Sciatic nerve (tissue), 2 donors: ENCODE data around the gene FGF7. TPM values are rescaled to one million over a fixed set of nuclear protein-coding genes. Genes with fewer than 3 reads are reported as not detected.
"Not testable (repeated sequence)": the region's sequence is repeated elsewhere in the genome, so short reads cannot be mapped to it uniquely, and the experiment has no call there.

Source experiments
- ATAC-seq: fragments of 200-7000 bp; cut with Tn5 transposase; one replicate; pipeline ENCODE4 v1.9.1; 2020; ENCODE audit warnings: mild to moderate bottlenecking, moderate library complexity
- DNase-seq: peaks from one replicate; pipeline ENCODE4 v3.0.0-alpha.2; 2020; ENCODE audit warnings: low spot score
- intact Hi-C: fragments of 100-400 bp; cut with DNase I; formaldehyde crosslinking; loops from one replicate; pipeline ENCODE4 v1.14.2; 2022
- total RNA-seq: library from RNA; stranded (reverse); fragmentation: NEBNext Ultra II Directional; extraction: Animal tissue kit (Norgen Biotek cat#: 25700); gene quantifications from one replicate; pipeline ENCODE4 v1.2.1, GENCODE V29; 2021
- donor health status: DM: no; HTN: no; CAD: no.
- donor health status: DM: no; HTN: no; CAD: no.

FGF7 gene
- total RNA-seq, 1 donor from 2014 or later = 239 TPM

GRCh38 chr15:49478021-49478420, 55.0 kb downstream of the FGF7 start:
- DNase-seq, ATAC-seq, intact Hi-C loops: not testable (repeated sequence)

GRCh38 chr15:49478982-49479381, 55.9 kb downstream of the FGF7 start:
- DNase-seq, ATAC-seq, intact Hi-C loops: not testable (repeated sequence)

- not testable (repeated sequence) for ATAC-seq, DNase-seq
- intact Hi-C loops = loop anchor here (10.0 kb wide), 1 partner anchor 51 kb away; no protein-coding TSS in a partner anchor
These were observed 62.4 kb downstream of the FGF7 start for GRCh38 chr15:49485401-49485800.

GRCh38 chr15:49490966-49491365, 67.9 kb downstream of the FGF7 start:
- ATAC-seq (no peak), DNase-seq (no peak)
- intact Hi-C loops = no loop called here

GRCh38 chr15:49492151-49492550, 69.1 kb downstream of the FGF7 start:
- intact Hi-C loops = no loop called here
- ATAC-seq (no peak), DNase-seq (no peak)

- ATAC-seq (peak; percentile 79), DNase-seq (no peak)
- intact Hi-C loops = no loop called here
These were observed 69.8 kb downstream of the FGF7 start for GRCh38 chr15:49492830-49493229.

DNA sequence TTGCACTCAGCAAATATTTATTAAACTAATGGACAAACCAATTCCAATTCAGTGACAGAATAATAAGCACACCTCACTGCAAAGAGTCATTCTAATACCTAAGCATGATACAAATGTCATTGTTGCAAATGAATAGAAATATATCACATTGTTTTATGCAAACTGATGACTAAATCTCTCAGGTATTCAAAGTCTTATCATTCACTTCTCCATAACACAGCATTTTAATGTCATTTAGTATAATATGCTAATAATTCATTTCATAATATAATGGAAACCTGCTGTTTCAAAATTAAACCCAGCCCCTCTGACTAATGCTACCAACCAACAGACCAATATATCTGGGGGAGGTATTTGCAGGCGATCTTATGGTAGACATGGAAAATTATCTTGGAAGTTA, 71.8 kb downstream of the FGF7 start:
- intact Hi-C loops = no loop called here
- ATAC-seq (no peak), DNase-seq (no peak)

GRCh38 chr15:49495993-49496753, 73.1 kb downstream of the FGF7 start:
- ATAC-seq = no peak
- intact Hi-C loops = no loop called here

GRCh38 chr15:49501586-49501985, 78.5 kb downstream of the FGF7 start:
- intact Hi-C loops = no loop called here
- DNase-seq = no peak
- ATAC-seq = no peak

More at GRCh38 chr15:49495993-49496753, 73.1 kb downstream of the FGF7 start:
- DNase-seq = no peak

DNA sequence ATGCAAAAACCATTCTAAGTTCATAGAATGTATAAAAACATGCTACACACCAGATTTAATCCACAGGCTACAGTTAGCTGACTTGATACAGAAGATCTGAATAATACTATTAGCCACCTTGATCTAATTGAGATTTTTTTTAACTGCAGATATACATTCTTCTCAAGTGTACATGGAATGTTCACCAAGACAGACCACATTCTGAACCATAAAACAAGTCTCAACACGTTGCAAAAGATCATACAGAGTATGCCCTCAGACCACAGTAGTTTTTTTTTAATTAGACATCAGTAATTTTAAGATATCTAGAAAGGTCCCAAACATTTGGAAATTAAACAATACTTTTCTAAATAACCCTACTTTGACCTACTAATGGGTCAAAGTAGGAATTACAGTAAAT, 83.3 kb downstream of the FGF7 start:
- ATAC-seq (no peak), DNase-seq (no peak)
- intact Hi-C loops = no loop called here

GRCh38 chr15:49507261-49507660, 84.2 kb downstream of the FGF7 start:
- ATAC-seq (no peak), DNase-seq (no peak)
- intact Hi-C loops = no loop called here

DNA sequence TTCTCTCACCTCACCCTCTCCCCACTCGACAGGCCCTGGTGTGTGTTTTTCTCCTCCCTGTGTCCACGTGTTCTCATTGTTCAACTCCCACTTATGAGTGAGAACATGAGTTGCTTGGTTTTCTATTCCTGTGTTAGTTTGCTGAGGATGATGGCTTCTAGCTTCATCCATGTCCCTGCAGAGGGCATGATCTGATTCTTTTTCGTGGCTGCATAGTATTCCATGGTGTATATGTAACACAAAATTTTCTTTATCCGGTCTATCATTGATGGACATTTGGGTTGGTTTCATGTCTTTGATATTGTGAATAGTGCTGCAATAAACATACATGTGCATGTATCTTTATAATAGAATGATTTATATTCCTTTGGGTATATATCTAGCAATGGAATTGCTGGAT, 89.7 kb downstream of the FGF7 start:
- ATAC-seq, DNase-seq, intact Hi-C loops: not testable (repeated sequence)

DNA sequence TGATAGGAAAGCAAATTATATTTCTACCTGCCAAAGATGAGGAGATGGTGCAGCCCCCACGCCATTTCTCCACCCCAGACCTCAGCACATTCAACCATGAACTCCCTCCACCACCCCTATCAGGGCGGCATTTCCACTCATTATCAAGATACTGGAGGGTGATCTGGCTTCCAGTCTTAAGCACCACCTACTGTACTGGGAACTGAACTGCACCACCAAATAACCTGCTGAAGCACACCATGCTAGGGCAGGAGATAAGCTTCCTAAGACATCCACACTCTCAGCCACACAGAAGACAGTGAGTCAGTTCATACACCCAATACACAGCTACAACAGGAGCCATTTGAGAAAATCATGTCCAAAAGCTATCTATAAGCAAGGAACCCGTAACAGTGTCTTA, 98.8 kb downstream of the FGF7 start:
- intact Hi-C loops = no loop called here
- ATAC-seq (no peak), DNase-seq (no peak)

GRCh38 chr15:49528289-49528688, 105.2 kb downstream of the FGF7 start:
- DNase-seq (no peak), ATAC-seq (no peak)
- intact Hi-C loops = loop anchor here (2.0 kb wide), 1 partner anchor 31 kb away; no protein-coding TSS in a partner anchor

DNA sequence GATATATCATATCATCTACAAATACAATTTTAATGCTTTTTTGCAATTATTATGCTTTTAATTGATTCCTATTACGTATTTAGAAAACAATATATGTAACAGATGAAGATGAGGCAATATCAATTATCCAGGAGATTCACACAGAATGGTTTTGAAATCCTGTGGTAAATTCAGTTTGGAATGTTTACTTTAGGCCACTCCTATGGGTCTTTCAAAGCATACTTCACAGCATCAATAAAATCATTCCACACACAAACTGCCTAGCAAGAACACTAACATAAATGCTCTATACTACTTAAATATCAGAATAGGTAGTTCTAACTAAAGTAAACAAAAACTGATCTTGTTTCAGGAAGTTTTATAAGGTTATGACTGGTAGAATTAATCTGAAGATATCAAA, 107.0 kb downstream of the FGF7 start:
- ATAC-seq (no peak), DNase-seq (no peak)

More for the DNA sequence above, 107.0 kb downstream of the FGF7 start:
- intact Hi-C loops = no loop called here

Other genes starting within 250 kb of the FGF7 start
- gene FAM227B, start 197.6 kb downstream of the FGF7 start, total RNA-seq = 13.4 TPM
- gene DTWD1, start 197.8 kb downstream of the FGF7 start, total RNA-seq = 62.1 TPM